ENCODE measurements around the gene RARG. TPM values are rescaled to one million over a fixed set of nuclear protein-coding genes. Genes with fewer than 3 reads are reported as not detected.

The RARG gene
- polyA plus RNA-seq, 3 donors = 1.8 to 14.6 (median 2.3) TPM

GRCh38 chr12:53211476-53212381 is 20.3 kb downstream of the RARG start:
- H3K4me2 ChIP-seq (replicated peaks; ENCODE audit: extremely low read depth, low read length, poor library complexity, severe bottlenecking) = no peak overlapping the region
- H2AFZ ChIP-seq (ENCODE audit: insufficient read depth, low read depth, low read length, poor library complexity, severe bottlenecking) = no peak overlapping the region
- peaks cover 48 to 61% of the 10 kb centered on the region in 2 donors for H3K36me3 Mint-ChIP-seq
- no peak for DNase-seq
- intact Hi-C loops (cut with micrococcal nuclease) = loop anchor here (2.0 to 10.0 kb wide), 5 partner anchors 75 to 293 kb away; partner anchors contain the start of genes AAAS (in 2 of the 2), NPFF (in 1 of the 2) and TARBP2 (in 1 of the 2)
- H3K36me3 ChIP-seq (replicated peaks in 1 of 2; ENCODE audit: control insufficient read depth in 1 of 2, insufficient read depth in 2 of 2, low read length in 2 of 2) = peaks cover 10 to 50% of the 10 kb centered on the region in 2 donors
- no peaks in the 10 kb centered on the region for H3K9me3 ChIP-seq (replicated peaks in 1 of 2; ENCODE audit: control insufficient read depth in 1 of 2, insufficient read depth in 1 of 2, low read length in 2 of 2)
- H3K79me2 ChIP-seq (ENCODE audit: insufficient read depth, low read length) = peaks cover 13% of the 10 kb centered on the region
- H3K9me3 Mint-ChIP-seq = peaks cover 0 to 3% (median 0%) of the 10 kb centered on the region in 7 donors
- H3K27me3 ChIP-seq (ENCODE audit: control insufficient read depth in 2 of 2, insufficient read depth in 2 of 2, low read length in 2 of 2) = no peaks in the 10 kb centered on the region
- peaks cover 0 to 5% (median 2%) of the 10 kb centered on the region in 3 donors for H3K27me3 Mint-ChIP-seq (ENCODE audit: low read depth in 3 of 3)
- peaks cover 45 to 74% of the 10 kb centered on the region in 2 donors for H3K4me1 ChIP-seq (ENCODE audit: control insufficient read depth in 1 of 2, insufficient read depth in 2 of 2, low read length in 2 of 2)
- no peaks in the 10 kb centered on the region for H4K20me1 ChIP-seq (ENCODE audit: insufficient read depth, low read length)
- peak overlapping the region in 3 of 7 donors; percentile 20 to 76 (median 46) for H3K27ac Mint-ChIP-seq
- WGBS (ENCODE audit: insufficient coverage) = 75% methylated on average over 9 of the region's 13 CpGs
- no peak overlapping the region for H3K4me3 ChIP-seq (replicated peaks in 1 of 3; ENCODE audit: low read depth in 2 of 3, low read length in 3 of 3)
- H3K4me3 Mint-ChIP-seq = no peak overlapping the region
- H3K9ac ChIP-seq (ENCODE audit: insufficient read depth, low read length, poor library complexity, severe bottlenecking) = no peak overlapping the region
- TF ChIP-seq CTCF (IDR thresholded peaks at IDR 0.05) = peak; percentile 16
- H3K4me1 Mint-ChIP-seq = peaks cover 80% of the 10 kb centered on the region
- H3K27ac ChIP-seq (ENCODE audit: low read depth in 1 of 2, low read length in 2 of 2) = no peak overlapping the region

DNA sequence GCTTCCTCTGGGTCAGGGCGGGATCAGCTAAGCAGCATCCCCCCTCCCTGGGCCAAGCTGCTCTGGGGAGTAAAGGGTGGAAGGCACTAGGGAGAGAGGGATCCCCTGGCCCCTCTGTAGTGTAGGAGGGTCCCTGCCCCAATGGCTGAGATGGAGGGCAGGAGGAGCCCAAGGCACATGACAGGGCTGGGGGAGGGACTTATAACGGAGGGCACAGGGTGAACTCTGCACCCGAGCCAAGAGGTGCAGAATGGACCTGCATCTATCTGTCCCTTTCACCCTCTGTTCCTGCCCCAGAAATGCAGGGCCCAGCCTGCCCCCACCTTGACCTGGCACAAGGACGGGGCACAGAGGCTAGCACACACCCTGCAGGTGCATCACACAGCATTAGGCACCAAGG is 21.2 kb downstream of the RARG start:
- H3K4me2 ChIP-seq (replicated peaks; ENCODE audit: extremely low read depth, low read length, poor library complexity, severe bottlenecking) = no peak overlapping the region
- intact Hi-C loops (cut with micrococcal nuclease) = loop anchor here (5.0 to 10.0 kb wide), 3 partner anchors 76 to 294 kb away; partner anchors contain the start of genes AAAS (in 1 of the 2), NPFF (in 1 of the 2) and TARBP2 (in 1 of the 2)
- H3K27me3 ChIP-seq (ENCODE audit: control insufficient read depth in 2 of 2, insufficient read depth in 2 of 2, low read length in 2 of 2) = no peaks in the 10 kb centered on the region
- peaks cover 0 to 5% (median 2%) of the 10 kb centered on the region in 3 donors for H3K27me3 Mint-ChIP-seq (ENCODE audit: low read depth in 3 of 3)
- H3K27ac ChIP-seq (ENCODE audit: low read depth in 1 of 2, low read length in 2 of 2) = no peak overlapping the region
- TF ChIP-seq CTCF (IDR thresholded peaks at IDR 0.05) = no peak
- no peak for DNase-seq
- peaks cover 47 to 53% of the 10 kb centered on the region in 2 donors for H3K36me3 Mint-ChIP-seq
- H3K4me1 ChIP-seq (ENCODE audit: control insufficient read depth in 1 of 2, insufficient read depth in 2 of 2, low read length in 2 of 2) = peaks cover 45 to 74% of the 10 kb centered on the region in 2 donors
- H3K36me3 ChIP-seq (replicated peaks in 1 of 2; ENCODE audit: control insufficient read depth in 1 of 2, insufficient read depth in 2 of 2, low read length in 2 of 2) = peaks cover 10 to 50% of the 10 kb centered on the region in 2 donors
- no peak overlapping the region for H3K27ac Mint-ChIP-seq
- peaks cover 13% of the 10 kb centered on the region for H3K79me2 ChIP-seq (ENCODE audit: insufficient read depth, low read length)
- H3K4me1 Mint-ChIP-seq = peaks cover 80% of the 10 kb centered on the region
- 73% methylated on average over 2 of the region's 4 CpGs for WGBS (ENCODE audit: insufficient coverage)
- H2AFZ ChIP-seq (ENCODE audit: insufficient read depth, low read depth, low read length, poor library complexity, severe bottlenecking) = no peak overlapping the region
- H3K4me3 Mint-ChIP-seq = no peak overlapping the region
- no peak overlapping the region for H3K4me3 ChIP-seq (replicated peaks in 1 of 3; ENCODE audit: low read depth in 2 of 3, low read length in 3 of 3)
- H4K20me1 ChIP-seq (ENCODE audit: insufficient read depth, low read length) = no peaks in the 10 kb centered on the region
- no peaks in the 10 kb centered on the region for H3K9me3 ChIP-seq (replicated peaks in 1 of 2; ENCODE audit: control insufficient read depth in 1 of 2, insufficient read depth in 1 of 2, low read length in 2 of 2)
- no peak overlapping the region for H3K9ac ChIP-seq (ENCODE audit: insufficient read depth, low read length, poor library complexity, severe bottlenecking)
- H3K9me3 Mint-ChIP-seq = peaks cover 0 to 3% (median 0%) of the 10 kb centered on the region in 7 donors

All from CD14-positive monocyte (primary cell).